Hematopoietic multipotent progenitor cell treated with erythropoietin and hydrocortisone succinate and interleukin-3 and kit ligand, for 6 days (in vitro differentiated cells): ENCODE data around the gene SYTL2.

Source experiments
- DNase-seq: peaks from one replicate; pipeline ENCODE4 v3.0.0-alpha.2; 2015

The SYTL2 gene

DNA sequence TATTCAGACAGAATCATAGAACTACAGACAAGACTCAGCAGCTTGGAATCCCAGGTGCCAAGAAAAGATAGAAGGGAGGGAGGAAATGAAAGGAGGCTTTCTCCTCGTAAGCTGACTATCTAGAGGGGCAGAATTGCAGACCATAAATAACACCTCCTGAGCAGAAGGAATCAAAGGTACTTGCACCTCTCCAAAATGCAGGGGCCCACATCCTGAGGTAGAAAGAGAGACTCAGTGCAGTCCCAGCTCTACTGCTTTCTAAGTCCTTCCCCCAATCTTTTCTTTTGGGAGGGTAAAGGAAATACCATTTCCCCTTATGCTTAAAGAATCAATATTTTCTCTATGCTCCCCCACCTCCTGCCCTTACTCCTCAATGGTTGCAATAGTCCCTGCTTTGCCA is 55.2 kb downstream of the SYTL2 start:
- DNase-seq, result no peak

GRCh38 chr11:85755285-85755684 is 55.7 kb downstream of the SYTL2 start:
- DNase-seq, result no peak

DNA sequence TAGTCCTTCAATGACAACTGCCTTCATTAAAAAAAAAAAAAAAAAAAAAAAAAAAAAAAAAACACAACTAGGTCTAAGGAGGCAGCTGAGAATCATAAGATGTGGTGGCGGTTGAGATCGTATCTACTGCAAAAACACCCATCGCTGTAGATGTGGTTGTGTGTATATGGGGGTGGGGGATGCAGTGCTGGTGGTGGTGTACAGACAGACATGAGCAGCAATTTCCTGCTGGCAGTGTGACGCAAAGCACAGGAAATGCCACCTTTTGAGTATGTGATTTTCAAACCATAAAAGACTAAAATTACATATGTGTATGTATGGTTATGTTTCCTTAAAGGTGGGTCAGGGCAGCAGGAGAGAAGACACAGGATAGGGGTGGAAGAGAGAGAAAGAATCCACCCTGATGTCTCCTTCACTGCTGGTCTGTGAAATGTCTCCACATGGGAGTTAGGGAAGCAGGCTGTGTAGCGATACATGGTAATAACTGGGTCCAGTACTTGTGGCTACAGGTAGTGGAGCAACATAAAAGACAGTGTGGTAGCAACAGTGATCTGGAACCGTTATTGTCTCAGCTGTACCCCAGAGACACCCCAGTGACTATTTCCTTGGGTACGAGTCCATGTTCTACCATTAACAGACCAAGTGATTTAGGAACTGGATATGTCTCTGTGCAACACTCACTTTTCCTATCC is 57.9 kb downstream of the SYTL2 start:
- DNase-seq, result peak; percentile 86

- DNase-seq, result no peak
Observed at GRCh38 chr11:85752201-85752889, 58.6 kb downstream of the SYTL2 start.

DNA sequence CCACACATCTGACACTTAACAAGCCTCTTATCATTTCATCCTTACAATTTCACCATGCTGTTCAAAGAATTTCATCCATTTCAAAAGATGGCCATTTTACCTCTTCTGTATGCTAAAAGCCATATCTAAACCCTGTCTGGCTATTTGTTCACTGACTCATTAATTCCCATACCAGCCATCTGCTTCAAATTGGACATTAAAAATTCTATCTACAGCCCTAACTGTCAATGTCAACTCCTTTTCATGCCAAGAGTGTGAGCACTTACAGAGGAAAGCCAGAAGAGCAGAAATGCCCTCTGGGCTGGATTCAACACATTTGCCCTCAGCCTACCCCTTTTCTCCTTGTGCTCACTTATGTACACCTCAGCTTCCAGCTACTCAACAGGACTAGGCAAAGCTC is 59.2 kb downstream of the SYTL2 start:
- no peak for DNase-seq

DNA sequence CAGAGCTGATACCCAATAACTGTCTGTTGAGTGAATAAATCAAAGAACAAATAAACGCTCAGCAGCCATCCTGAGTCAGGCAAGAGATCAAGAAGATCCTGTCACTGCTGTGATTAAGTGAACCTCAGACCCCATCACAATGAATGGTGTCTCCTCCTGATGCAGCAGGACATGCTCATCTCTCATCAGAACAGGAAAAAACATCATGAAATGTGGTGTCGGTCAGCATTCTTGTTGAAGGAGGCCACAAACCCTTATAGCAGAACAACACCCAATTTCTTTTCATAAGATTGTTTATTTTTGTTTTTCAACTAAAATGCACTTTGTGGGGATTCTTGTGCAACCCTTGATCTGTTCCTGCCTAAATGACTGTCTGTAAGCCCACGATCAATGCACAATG is 60.3 kb downstream of the SYTL2 start:
- DNase-seq, result no peak

- DNase-seq, result no peak
Observed at GRCh38 chr11:85749884-85750283, 61.1 kb downstream of the SYTL2 start.

GRCh38 chr11:85749287-85749834 is 61.6 kb downstream of the SYTL2 start:
- DNase-seq, result no peak

DNA sequence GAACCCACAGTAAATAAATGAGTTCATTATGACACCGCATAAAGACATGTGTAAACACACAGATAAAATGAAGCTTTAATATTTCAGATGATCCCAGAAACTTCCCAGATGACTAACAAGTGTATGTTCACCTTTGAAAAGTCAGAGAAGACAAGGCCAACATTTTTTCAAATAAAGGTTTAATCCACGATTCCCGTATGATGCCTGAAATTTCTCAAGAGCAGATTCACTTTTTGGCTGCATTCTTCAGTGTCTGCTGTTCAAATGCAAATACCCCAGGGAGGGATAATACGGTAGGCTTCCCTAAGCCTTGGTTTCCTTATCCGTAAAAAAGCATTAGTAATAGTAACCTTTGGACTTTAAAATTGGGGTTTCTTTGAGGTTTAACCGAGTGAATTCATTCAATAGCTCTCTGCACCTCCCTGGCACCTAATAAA is 62.5 kb downstream of the SYTL2 start:
- DNase-seq, result no peak

DNA sequence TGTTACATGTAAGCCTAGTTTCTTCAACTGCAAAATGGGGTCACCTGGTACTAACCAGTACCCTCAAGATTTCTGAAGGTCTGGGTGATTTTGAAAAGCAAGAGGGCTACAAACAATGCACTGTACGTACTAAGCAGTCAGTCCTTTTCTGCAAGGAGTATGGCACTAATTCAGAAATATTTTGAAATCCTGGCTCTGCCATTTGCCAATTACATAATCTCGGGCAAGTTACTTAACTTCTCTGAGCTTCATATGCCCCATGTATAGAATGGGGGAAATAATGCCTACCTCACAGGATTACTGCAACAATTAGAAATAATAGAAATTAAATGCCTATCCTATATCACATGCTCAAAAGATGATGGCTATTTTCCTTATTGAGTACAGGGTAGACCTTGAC is 64.3 kb downstream of the SYTL2 start:
- DNase-seq, result peak; percentile 17

GRCh38 chr11:85745626-85746025 is 65.3 kb downstream of the SYTL2 start:
- DNase-seq, result no peak

- no peak for DNase-seq
Observed at GRCh38 chr11:85742873-85743275, 68.1 kb downstream of the SYTL2 start.

DNA sequence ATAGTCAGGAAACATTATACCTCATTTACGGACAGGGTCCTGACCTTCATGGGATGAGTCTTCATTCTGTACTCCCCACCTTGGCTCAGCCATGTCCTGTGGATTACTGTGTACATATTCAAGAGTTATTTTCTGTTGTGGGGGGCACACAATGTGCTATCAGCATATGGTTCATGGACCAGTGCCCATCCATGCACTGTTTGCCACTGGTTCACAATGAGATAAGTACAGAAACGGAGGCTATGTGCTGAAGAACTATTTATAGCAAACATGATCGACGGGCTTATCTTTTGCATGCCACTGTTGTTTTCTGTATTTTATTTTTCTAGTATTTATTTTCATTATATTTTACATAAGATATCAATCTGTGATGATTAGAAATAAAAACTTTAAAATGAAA is 68.6 kb downstream of the SYTL2 start:
- no peak for DNase-seq

DNA sequence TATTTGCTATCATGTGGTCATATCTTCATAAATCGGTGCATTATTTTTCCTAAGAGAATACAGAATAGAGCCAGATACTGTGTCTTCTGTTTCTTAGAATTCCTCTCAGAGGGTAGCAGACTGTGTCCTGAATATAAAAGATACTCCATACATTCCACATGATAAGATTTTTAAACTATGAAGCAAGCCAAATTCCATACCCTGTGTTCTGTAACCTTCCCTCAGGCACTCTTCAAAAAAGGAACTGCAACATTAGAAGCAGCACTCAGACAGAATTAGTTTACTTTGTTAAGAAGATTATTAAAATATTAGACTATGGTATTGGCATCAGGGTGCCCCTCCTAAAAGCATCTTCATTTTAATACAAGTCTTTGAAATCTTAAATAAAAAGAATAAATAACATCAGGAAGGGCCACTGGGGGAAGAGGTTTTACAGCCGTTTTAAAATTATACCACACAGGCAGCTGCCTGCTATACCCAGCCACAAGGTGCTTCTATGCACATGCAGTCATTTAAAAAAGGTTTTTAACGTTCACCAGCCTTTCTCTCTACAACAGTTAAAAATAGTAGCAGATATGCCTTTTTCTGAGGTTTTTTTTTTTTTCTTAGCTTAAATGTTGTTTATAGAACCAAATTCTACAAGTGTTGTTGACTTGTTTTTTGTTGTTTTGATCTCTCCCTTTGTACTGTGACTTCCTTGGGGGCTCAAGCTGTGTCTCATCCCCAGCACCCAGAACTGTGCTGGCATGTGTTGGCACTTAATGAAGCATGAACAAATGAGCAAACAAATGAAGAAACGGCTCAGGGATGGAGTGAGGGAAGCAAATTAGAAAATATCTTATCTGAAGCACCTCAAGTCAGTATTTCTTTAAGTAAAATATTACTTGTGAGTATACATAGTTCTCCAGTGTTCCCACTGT is 70.2 kb downstream of the SYTL2 start:
- no peak for DNase-seq

- peak; percentile 16 for DNase-seq
Observed at GRCh38 chr11:85737738-85738137, 73.2 kb downstream of the SYTL2 start.

GRCh38 chr11:85735876-85736460 is 75.0 kb downstream of the SYTL2 start:
- no peak for DNase-seq

- no peak for DNase-seq
Observed at GRCh38 chr11:85732965-85733364, 78.0 kb downstream of the SYTL2 start.

- no peak for DNase-seq
Observed at GRCh38 chr11:85726381-85726780, 84.6 kb downstream of the SYTL2 start.

DNA sequence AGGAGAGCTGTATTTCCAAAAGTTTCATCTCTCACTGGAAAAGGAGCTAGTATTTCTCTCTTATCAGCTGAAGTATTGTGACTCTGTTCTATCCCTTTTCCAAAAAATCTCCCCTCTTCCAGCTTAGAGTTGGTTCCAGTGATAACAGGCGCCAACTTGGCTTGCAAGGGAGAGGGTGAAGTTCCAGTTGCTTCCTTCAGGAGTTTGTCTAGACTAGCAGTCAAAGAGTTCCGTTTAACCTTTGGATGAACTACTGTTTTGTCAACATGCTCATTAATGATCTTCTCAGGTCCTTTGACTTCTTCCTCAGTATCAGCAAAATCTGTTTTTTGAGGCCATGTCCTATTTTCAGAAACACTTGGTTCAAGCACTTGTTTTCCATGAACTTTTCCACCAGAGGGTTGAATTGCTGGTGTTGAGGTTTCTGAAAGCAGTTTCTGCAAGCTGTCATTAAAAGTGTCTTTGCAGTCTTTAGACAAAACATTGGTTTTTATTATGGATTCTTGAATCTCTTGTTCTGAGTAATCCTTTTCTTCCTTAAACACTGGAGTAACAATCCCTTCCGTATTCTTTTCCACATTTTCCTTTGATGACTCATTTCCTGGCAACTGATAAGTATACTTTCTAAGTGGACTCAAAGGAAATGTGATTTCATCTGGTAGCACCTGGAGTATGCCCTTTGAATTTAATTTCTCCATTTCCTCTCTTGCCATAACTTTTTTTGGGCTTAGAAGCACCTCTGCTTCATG is 85.3 kb downstream of the SYTL2 start:
- no peak for DNase-seq

- no peak for DNase-seq
Observed at GRCh38 chr11:85724748-85725465, 86.0 kb downstream of the SYTL2 start.

DNA sequence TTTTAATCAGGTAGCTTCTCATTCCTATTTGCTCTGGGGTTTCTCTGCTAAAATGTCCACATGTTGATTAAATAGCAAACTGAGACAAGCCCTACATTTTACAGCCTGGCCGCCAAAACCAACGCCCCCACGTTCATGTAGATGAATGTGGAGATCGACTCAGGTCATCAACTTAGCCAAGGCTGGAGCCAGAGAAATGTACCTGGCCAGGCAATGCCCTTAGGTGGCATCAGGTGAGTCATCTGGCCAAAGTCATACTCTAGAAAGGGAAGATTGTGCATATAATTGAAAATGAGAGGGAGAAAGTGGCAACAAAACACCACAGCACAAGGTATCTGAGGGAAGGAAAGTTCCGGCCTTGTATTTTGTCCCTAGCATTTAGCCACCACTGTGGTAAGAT is 87.9 kb downstream of the SYTL2 start:
- DNase-seq, result no peak
